Upper lobe of left lung (tissue), 6 donors: ENCODE data around the gene BBLN. TPM values are rescaled to one million over a fixed set of nuclear protein-coding genes. Genes with fewer than 3 reads are reported as not detected.
A peak's percentile ranks its signal among the peaks of the same experiment; 100 is the strongest.
"Not testable (repeated sequence)": the region's sequence is repeated elsewhere in the genome, so short reads cannot be mapped to it uniquely, and the experiment has no call there.

Source experiments
- ATAC-seq, 2 donors: fragments of 200-7000 bp; cut with Tn5 transposase; one replicate each; pipeline ENCODE4 v1.9.1; 2022; ENCODE audit warnings: mild to moderate bottlenecking in 2 of 2, moderate library complexity in 2 of 2; ENCODE audit not compliant: low FRiP score in 2 of 2
- DNase-seq, 2 donors: peaks; one replicate each; pipeline ENCODE4 v3.0.0-alpha.2; 2019 to 2020
- H3K27ac ChIP-seq, 4 donors: fragments of 200-600 bp; sonication (generic); one replicate each; pipeline ENCODE4 v1.5.1; 2016 to 2019
- H3K27me3 ChIP-seq, 4 donors: fragments of 200-600 bp; sonication (generic); one replicate each; pipeline ENCODE4 v1.5.1; 2017 to 2019
- H3K36me3 ChIP-seq, 4 donors: fragments of 200-600 bp; sonication (generic); one replicate each; pipeline ENCODE4 v1.5.1; 2016 to 2019
- H3K4me1 ChIP-seq, 4 donors: fragments of 200-600 bp; sonication (generic); one replicate each; pipeline ENCODE4 v1.5.1; 2018 to 2019
- H3K4me3 ChIP-seq, 4 donors: fragments of 200-600 bp; sonication (generic); one replicate each; pipeline ENCODE4 v1.5.1; 2017 to 2019; ENCODE audit warnings: mild to moderate bottlenecking in 2 of 4, moderate library complexity in 1 of 4
- H3K9me3 ChIP-seq, 4 donors: fragments of 200-600 bp; sonication (generic); one replicate each; pipeline ENCODE4 v1.5.1; 2018 to 2019
- CTCF ChIP-seq, 6 experiments: fragments of 450-650 bp in 4 of 6; fragments of 200-600 bp in 2 of 6; sonication (generic) in 2 of 6; IDR thresholded peaks; one replicate each; pipeline ENCODE4 v1.5.1; 2016 to 2019; ENCODE audit warnings: antibody characterized with exemption in 6 of 6
- EP300 ChIP-seq, 4 donors: sonication (generic); formaldehyde crosslinking; IDR thresholded peaks; one replicate each; pipeline ENCODE4 v1.5.1; 2017; ENCODE audit warnings: antibody characterized with exemption in 4 of 4, control low read depth in 2 of 4
- POLR2A ChIP-seq, 4 donors: fragments of 450-650 bp; IDR thresholded peaks; one replicate each; pipeline ENCODE4 v1.5.1; 2016 to 2017; ENCODE audit warnings: antibody characterized with exemption in 4 of 4, mild to moderate bottlenecking in 2 of 4
- POLR2AphosphoS5 ChIP-seq, 2 donors: sonication (generic); formaldehyde crosslinking; IDR thresholded peaks; one replicate each; pipeline ENCODE4 v1.5.1; 2017; ENCODE audit warnings: antibody characterized with exemption in 2 of 2
- WGBS, 2 donors: methylation state at CpG; one replicate each; pipeline ENCODE4 v1.1.5; 2017 to 2018; 5-methylcytosine and 5-hydroxymethylcytosine counted together
- total RNA-seq, 6 donors: library from RNA; depleted of rRNA in 4 of 6; stranded (reverse); fragments of >200 nt in 4 of 6; gene quantifications; one replicate each; pipeline versions ENCODE4 v1.1.0 to v1.2.1, GENCODE V29; 2016 to 2021
- donor health status: DM: no; HTN: no; CAD: no; lungs with moderate emphysema.
- donor health status: DM: no; HTN: yes; CAD: no; lungs with severe emphysema.

The BBLN gene, protein sequence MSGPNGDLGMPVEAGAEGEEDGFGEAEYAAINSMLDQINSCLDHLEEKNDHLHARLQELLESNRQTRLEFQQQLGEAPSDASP
- total RNA-seq = 100 to 1,000 TPM in 3 of 6 donors, 10 to 100 TPM in 3; 62.4 to 204 (median 102) TPM

- DNase-seq (peak; percentile 97 to 98), ATAC-seq (peak; percentile 97 to 98)
- Histone ChIP-seq H3K27ac (peak within 1 kb of the TSS; percentile 67 to 86 (median 82)), H3K4me3 (peak within 1 kb of the TSS; percentile 65 to 95 (median 82)), H3K36me3 (peaks cover 0 to 27% (median 14%) of the 10 kb centered on the region in 4 donors), H3K27me3 (no peaks in the 10 kb centered on the region), H3K9me3 (no peaks in the 10 kb centered on the region), H3K4me1 (peaks cover 10 to 27% (median 15%) of the 10 kb centered on the region in 4 donors)
- 0% methylated on average over 10 to 40 of the region's 77 CpGs for WGBS, 2 donors
- TF ChIP-seq POLR2AphosphoS5 (IDR thresholded peaks at IDR 0.05) = peak; percentile 37 to 58
- peak in 3 of 4 donors; percentile 45 to 79 (median 53) for TF ChIP-seq POLR2A (IDR thresholded peaks at IDR 0.05)
- no peak for TF ChIP-seq CTCF (IDR thresholded peaks at IDR 0.05)
- TF ChIP-seq EP300 (IDR thresholded peaks at IDR 0.05) = no peak
These were observed at the start of gene BBLN for GRCh38 chr9:128159784-128160602. Gene BBLN (plus strand): TSS chr9:128160265. CDS start chr9:128160408, 143 bp downstream.

- peaks cover 20 to 32% (median 30%) of the 10 kb centered on the region in 4 donors for H3K36me3 ChIP-seq
- DNase-seq, H3K9me3 ChIP-seq, H3K4me3 ChIP-seq, H3K4me1 ChIP-seq, ATAC-seq, H3K27ac ChIP-seq, H3K27me3 ChIP-seq: not testable (repeated sequence)
- 88 to 94% methylated on average over 10 to 12 of the region's 12 CpGs for WGBS, 2 donors
These were observed 48.3 kb upstream of the BBLN start for GRCh38 chr9:128111726-128112125.

GRCh38 chr9:128113526-128114325, 46.3 kb upstream of the BBLN start:
- no peaks in the 10 kb centered on the region for H3K9me3 ChIP-seq
- ATAC-seq = peak in 1 of 2 donors; percentile 3
- TF ChIP-seq CTCF (IDR thresholded peaks at IDR 0.05) (no peak), POLR2AphosphoS5 (IDR thresholded peaks at IDR 0.05) (no peak), EP300 (IDR thresholded peaks at IDR 0.05) (no peak), POLR2A (IDR thresholded peaks at IDR 0.05) (no peak)
- peaks cover 3 to 9% (median 7%) of the 10 kb centered on the region in 4 donors for H3K4me1 ChIP-seq
- peak in 1 of 2 donors; percentile 75 for DNase-seq
- H3K4me3 ChIP-seq = no peak overlapping the region
- H3K36me3 ChIP-seq = peaks cover 2 to 12% (median 10%) of the 10 kb centered on the region in 4 donors
- H3K27ac ChIP-seq = no peak overlapping the region
- no peaks in the 10 kb centered on the region for H3K27me3 ChIP-seq
- 90 to 96% methylated on average over 8 to 11 of the region's 12 CpGs for WGBS, 2 donors

DNA sequence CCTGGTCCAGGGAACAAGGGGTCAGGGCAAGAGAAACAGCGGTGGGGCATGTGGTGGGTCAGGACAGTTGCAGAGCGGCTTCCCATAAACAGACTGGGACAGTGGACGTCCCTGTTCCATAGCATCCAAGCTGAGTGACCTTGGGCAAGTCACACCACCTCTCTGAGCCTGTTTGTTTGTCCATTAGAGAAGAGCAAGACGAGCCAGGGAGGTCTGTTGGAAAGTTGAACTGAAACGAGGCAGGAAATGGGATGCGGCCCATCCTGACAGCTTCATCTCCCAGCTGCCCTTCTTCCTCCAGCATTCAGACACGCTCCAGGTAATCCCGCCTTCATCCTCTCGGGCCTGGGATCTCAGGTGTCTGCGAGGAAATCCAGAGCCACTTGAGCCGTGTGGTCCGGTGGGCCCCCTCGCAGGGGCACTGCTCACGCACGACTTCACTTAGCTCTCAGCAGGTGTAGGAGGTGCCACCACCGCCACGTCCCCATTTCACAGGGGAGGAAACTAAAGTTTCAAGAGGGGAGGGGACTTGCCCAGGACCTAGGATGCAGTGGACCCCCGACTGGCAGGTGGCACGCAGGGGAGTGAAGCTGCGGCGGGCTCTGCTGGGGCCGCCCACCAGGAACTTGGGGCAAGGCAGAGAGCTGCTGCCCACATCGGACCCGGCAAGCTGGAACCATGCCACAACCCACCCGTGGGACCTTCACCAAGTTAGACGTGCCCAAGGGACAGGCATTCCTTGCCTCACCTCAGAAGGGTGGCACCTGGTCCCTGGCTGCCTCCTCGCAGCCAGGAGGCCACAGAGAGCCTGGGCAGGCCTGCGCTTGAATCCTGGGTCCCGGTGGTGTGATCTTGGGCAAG, 45.5 kb upstream of the BBLN start:
- no peak for ATAC-seq
- H3K4me1 ChIP-seq = peaks cover 3 to 9% (median 7%) of the 10 kb centered on the region in 4 donors

More for the DNA sequence above, 45.5 kb upstream of the BBLN start:
- no peaks in the 10 kb centered on the region for H3K27me3 ChIP-seq
- TF ChIP-seq POLR2A (IDR thresholded peaks at IDR 0.05) (no peak), POLR2AphosphoS5 (IDR thresholded peaks at IDR 0.05) (no peak), CTCF (IDR thresholded peaks at IDR 0.05) (no peak), EP300 (IDR thresholded peaks at IDR 0.05) (no peak)
- no peak overlapping the region for H3K27ac ChIP-seq
- 83 to 86% methylated on average over 15 to 29 of the region's 29 CpGs for WGBS, 2 donors
- H3K9me3 ChIP-seq = no peaks in the 10 kb centered on the region
- DNase-seq = peak in 1 of 2 donors; percentile 62
- peaks cover 0 to 7% (median 2%) of the 10 kb centered on the region in 4 donors for H3K36me3 ChIP-seq
- H3K4me3 ChIP-seq = no peak overlapping the region
